ENCODE results near the gene OPCML.

GRCh38 chr11:133007027-133007584 lies 525.2 kb downstream of the OPCML start:
- TF ChIP-seq CTCF (IDR thresholded peaks at IDR 0.05; ENCODE audit: insufficient read depth, low read length) (no peak), POLR2AphosphoS5 (IDR thresholded peaks at IDR 0.05; ENCODE audit: low read depth) (no peak)

Measured in HL-60 (cell line).